Liver (tissue), 10 donors: Measurements from ENCODE around the gene PARL. TPM values are rescaled to one million over a fixed set of nuclear protein-coding genes. Genes with fewer than 3 reads are reported as not detected.

Experiments used
- DNase-seq: peaks from one replicate; pipeline ENCODE4 v3.0.0-alpha.2; 2017; ENCODE audit warnings: low spot score
- H3K27ac ChIP-seq, 2 donors: one replicate each; pipeline ENCODE4 v1.7.0; 2013; ENCODE audit warnings: inconsistent platforms in 2 of 2, low read length in 2 of 2, control low read depth in 1 of 2, low read depth in 1 of 2, mild to moderate bottlenecking in 1 of 2
- H3K27me3 ChIP-seq, 4 donors: one replicate each; pipeline versions ENCODE4 v1.6.1 to v1.7.0; 2013; ENCODE audit warnings: low read length in 3 of 4, inconsistent platforms in 1 of 4, mild to moderate bottlenecking in 1 of 4, moderate library complexity in 1 of 4; ENCODE audit not compliant: control insufficient read depth in 4 of 4, insufficient read depth in 4 of 4
- H3K36me3 ChIP-seq, 4 donors: one replicate each; pipeline versions ENCODE4 v1.6.1 to v1.7.0; 2013; ENCODE audit warnings: low read length in 3 of 4, mild to moderate bottlenecking in 3 of 4, low read depth in 1 of 4, moderate library complexity in 1 of 4; ENCODE audit not compliant: control insufficient read depth in 4 of 4, insufficient read depth in 3 of 4
- H3K4me1 ChIP-seq, 4 donors: one replicate each; pipeline versions ENCODE4 v1.6.1 to v1.7.0; 2013; ENCODE audit warnings: low read length in 3 of 4, mild to moderate bottlenecking in 3 of 4, moderate library complexity in 1 of 4; ENCODE audit not compliant: control insufficient read depth in 4 of 4, insufficient read depth in 4 of 4
- H3K4me3 ChIP-seq, 3 donors: one replicate each; pipeline versions ENCODE4 v1.6.1 to v1.7.0; 2013; ENCODE audit warnings: low read length in 3 of 3, control low read depth in 1 of 3, low read depth in 1 of 3, mild to moderate bottlenecking in 1 of 3
- H3K9ac ChIP-seq, 2 donors: one replicate each; pipeline ENCODE4 v1.7.0; 2013; ENCODE audit warnings: low read length in 2 of 2, mild to moderate bottlenecking in 2 of 2, moderate library complexity in 2 of 2, control low read depth in 1 of 2, low read depth in 1 of 2
- H3K9me3 ChIP-seq, 4 donors: one replicate each; pipeline versions ENCODE4 v1.6.1 to v1.7.0; 2013; ENCODE audit warnings: low read length in 3 of 4; ENCODE audit not compliant: control insufficient read depth in 4 of 4
- TAF1 ChIP-seq: conservative IDR thresholded peaks from 2 replicates; pipeline ENCODE4 v1.6.1; 2016; ENCODE audit warnings: antibody characterized with exemption, mild to moderate bottlenecking
- WGBS: extraction: QIAGEN DNeasy Blood & Tissue Kit; methylation state at CpG from one replicate; pipeline ENCODE4 v1.1.7; 2013; 5-methylcytosine and 5-hydroxymethylcytosine counted together
- polyA plus RNA-seq, 2 donors: library from polyadenylated mRNA; stranded (reverse) in 1 of 2; unstranded in 1 of 2; fragments of 200-250 nt in 1 of 2; fragments of >200 nt in 1 of 2; fragmentation: Nextera tagmentation in 1 of 2; extraction: Ambion mirVana in 1 of 2; gene quantifications; one replicate each; pipeline versions ENCODE4 v1.2.1 to v1.2.3, GENCODE V29; 2013 to 2015
- small RNA-seq: library from RNA; depleted of rRNA; stranded (forward); fragments of <200 nt; gene quantifications from one replicate; pipeline ENCODE3, GENCODE V24; 2014
- total RNA-seq, 2 donors: library from RNA; depleted of rRNA; stranded (reverse); fragments of >200 nt; gene quantifications; one replicate each; pipeline ENCODE4 v1.2.3, GENCODE V29; 2014
- donor health status: healthy.
- donor health status: healthy.
- donor health status: healthy.
- donor health status: healthy.
- donor health status: healthy.

Gene PARL
- total and polyA plus RNA-seq, 4 donors: 16.1 to 32.7 (median 22.1) TPM

DNA sequence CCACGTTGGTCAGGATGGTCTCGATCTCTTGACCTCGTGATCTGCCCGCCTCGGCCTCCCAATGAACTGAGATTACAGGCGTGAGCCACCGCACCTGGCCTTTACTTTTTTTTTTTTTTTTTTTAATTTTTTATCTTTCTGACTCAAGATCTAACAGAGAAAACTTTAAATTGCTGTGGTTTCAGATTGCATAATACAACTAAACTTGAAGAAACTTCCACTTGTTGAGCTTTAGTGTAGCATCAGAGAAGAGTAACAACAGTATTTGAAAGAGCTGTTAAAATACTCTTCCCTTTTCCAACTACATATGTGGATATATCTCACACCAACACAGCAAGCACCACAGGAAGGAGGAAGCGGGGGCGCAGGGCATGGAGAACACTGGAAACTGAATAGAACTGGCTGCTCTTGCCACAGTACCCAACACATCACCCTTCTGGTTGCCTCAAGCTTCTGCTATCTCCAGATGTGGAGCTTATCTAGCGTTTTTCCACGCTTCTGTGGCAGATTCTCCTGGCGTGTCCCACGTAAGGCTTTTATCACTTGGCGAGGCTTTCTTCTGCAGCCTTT lies 104.7 kb downstream of the PARL start:
- DNase-seq: no peak
- Histone ChIP-seq H3K4me1 (no peaks in the 10 kb centered on the region), H3K4me3 (no peak overlapping the region), H3K27ac (no peak overlapping the region), H3K27me3 (no peaks in the 10 kb centered on the region), H3K9me3 (no peaks in the 10 kb centered on the region), H3K36me3 (peaks cover 5 to 23% (median 8%) of the 10 kb centered on the region in 4 donors), H3K9ac (no peak overlapping the region)
- TF ChIP-seq TAF1: no peak
- WGBS: 86% methylated on average over 14 of the region's 14 CpGs

Small RNA genes lying within 50 kb of the gene (small RNA-seq; reads per million reads assigned to genes)
- gene MIR4448: not detected

Other genes starting within 250 kb of the PARL start
- 10 to 100 TPM; 20.6 to 81.8 TPM for gene KLHL24, start 249.3 kb downstream of the PARL start, total RNA-seq
- 10 to 100 TPM in 1 of 2 donors, 1 to 10 TPM in 1; 6.4 to 16.2 TPM for gene KLHL24, start 249.3 kb downstream of the PARL start, polyA plus RNA-seq
- gene YEATS2, start 187.1 kb downstream of the PARL start, total RNA-seq: 1 to 10 TPM; 6.4 to 9.4 TPM
- 1 to 10 TPM; 1.5 to 3.4 TPM for gene YEATS2, start 187.1 kb downstream of the PARL start, polyA plus RNA-seq
- under 1 TPM; 0.19 to 0.33 TPM for gene MAP6D1, start 59.3 kb downstream of the PARL start, total RNA-seq
- gene MAP6D1, start 59.3 kb downstream of the PARL start, polyA plus RNA-seq: under 1 TPM in 1 of 2 donors, not detected in 1; 0.06 TPM
- 10 to 100 TPM; 12.5 to 35.7 TPM for gene ABCC5, start 133.0 kb upstream of the PARL start, total RNA-seq
- 1 to 10 TPM; 2.8 to 3.7 TPM for gene ABCC5, start 133.0 kb upstream of the PARL start, polyA plus RNA-seq
- not detected for gene HTR3D, start 146.9 kb upstream of the PARL start, total RNA-seq
- not detected for gene HTR3D, start 146.9 kb upstream of the PARL start, polyA plus RNA-seq
- gene HTR3C, start 168.2 kb upstream of the PARL start, total RNA-seq: not detected
- gene HTR3C, start 168.2 kb upstream of the PARL start, polyA plus RNA-seq: not detected
- gene HTR3E, start 212.2 kb upstream of the PARL start, total RNA-seq: not detected
- not detected for gene HTR3E, start 212.2 kb upstream of the PARL start, polyA plus RNA-seq